Stomach (tissue), 4 donors: Measurements from ENCODE around the gene ERC1.

Experiments used
- CTCF ChIP-seq, 7 experiments: fragments of 450-650 bp in 4 of 7; fragments of 200-600 bp in 3 of 7; sonication (generic) in 3 of 7; IDR thresholded peaks; one replicate each; pipeline ENCODE4 v1.5.1; 2016 to 2019; ENCODE audit warnings: antibody characterized with exemption in 7 of 7, control low read depth in 2 of 7, mild to moderate bottlenecking in 1 of 7
- POLR2A ChIP-seq, 4 donors: fragments of 450-650 bp; IDR thresholded peaks; one replicate each; pipeline ENCODE4 v1.6.1; 2016; ENCODE audit warnings: antibody characterized with exemption in 4 of 4, control low read depth in 2 of 4, mild to moderate bottlenecking in 1 of 4, moderate library complexity in 1 of 4

DNA sequence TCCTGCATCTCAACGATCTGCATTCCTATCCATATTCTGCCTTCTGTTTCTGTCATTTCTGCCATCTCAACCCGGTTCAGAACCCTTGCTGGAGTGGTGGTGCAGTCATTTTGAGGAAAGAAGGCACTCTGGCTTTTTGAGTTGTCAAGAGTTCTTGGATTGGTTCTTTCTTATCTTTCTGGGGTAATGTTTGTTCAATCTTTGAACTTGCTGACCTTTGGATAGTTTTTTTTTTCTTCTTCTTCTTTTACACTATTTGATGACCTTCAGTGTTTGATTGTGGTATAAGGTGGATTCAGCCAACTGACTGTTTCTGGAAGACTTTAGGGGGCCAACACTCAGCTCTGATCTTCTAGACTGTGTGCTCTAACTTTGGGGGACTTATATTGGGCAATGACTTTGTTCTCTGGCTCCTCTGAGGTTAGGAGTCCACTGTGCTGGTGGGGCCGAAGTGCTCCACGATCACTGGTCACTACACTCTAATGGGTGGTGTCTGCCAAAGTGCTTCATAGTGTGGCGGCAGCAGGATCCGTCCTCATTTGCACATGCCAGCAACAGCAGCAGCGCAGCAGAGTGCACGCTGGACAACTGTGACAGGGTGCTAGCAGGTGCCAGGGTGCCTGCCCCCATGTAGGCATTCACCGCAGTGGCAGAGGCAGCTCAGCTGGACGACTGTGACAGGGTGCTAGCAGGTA lies 347.6 kb downstream of the ERC1 start:
- TF ChIP-seq POLR2A (IDR thresholded peaks at IDR 0.05) (no peak), CTCF (IDR thresholded peaks at IDR 0.05) (no peak)
